HG02610 (cell line): ENCODE results near the gene THSD7B.
"Not testable (repeated sequence)": the region's sequence is repeated elsewhere in the genome, so short reads cannot be mapped to it uniquely, and the experiment has no call there.

Source experiments
- ATAC-seq: cut with Tn5 transposase; IDR thresholded peaks from one replicate; pipeline ENCODE4 v1.9.1; 2021; ENCODE audit warnings: mild to moderate bottlenecking, moderate library complexity; ENCODE audit not compliant: unreplicated experiment

The THSD7B gene

GRCh38 chr2:137508739-137509384, 743.5 kb downstream of the THSD7B start:
- no peak for ATAC-seq

- no peak for ATAC-seq
Observed at GRCh38 chr2:137511526-137511925, 746.2 kb downstream of the THSD7B start.

GRCh38 chr2:137521653-137522619, 756.6 kb downstream of the THSD7B start:
- no peak for ATAC-seq

- no peak for ATAC-seq
Observed at GRCh38 chr2:137522620-137523011, 757.3 kb downstream of the THSD7B start.

- no peak for ATAC-seq
Observed at GRCh38 chr2:137523931-137524330, 758.6 kb downstream of the THSD7B start.

- ATAC-seq: no peak
Observed at GRCh38 chr2:137525132-137525531, 759.8 kb downstream of the THSD7B start.

- peak; percentile 57 for ATAC-seq
Observed at GRCh38 chr2:137525641-137526190, 760.4 kb downstream of the THSD7B start.

- ATAC-seq: peak; percentile 68
Observed at GRCh38 chr2:137535897-137536296, 770.6 kb downstream of the THSD7B start.

- ATAC-seq: no peak
Observed at GRCh38 chr2:137539336-137539735, 774.0 kb downstream of the THSD7B start.

- ATAC-seq: no peak
Observed at GRCh38 chr2:137547842-137548241, 782.5 kb downstream of the THSD7B start.

- no peak for ATAC-seq
Observed at GRCh38 chr2:137566387-137566786, 801.0 kb downstream of the THSD7B start.

GRCh38 chr2:137570484-137570883, 805.1 kb downstream of the THSD7B start:
- ATAC-seq: no peak

GRCh38 chr2:137587834-137588233, 822.5 kb downstream of the THSD7B start:
- not testable (repeated sequence) for ATAC-seq

GRCh38 chr2:137588578-137588977, 823.2 kb downstream of the THSD7B start:
- not testable (repeated sequence) for ATAC-seq

GRCh38 chr2:137590102-137590501, 824.8 kb downstream of the THSD7B start:
- ATAC-seq: no peak

- ATAC-seq: no peak
Observed at GRCh38 chr2:137607722-137608318, 842.5 kb downstream of the THSD7B start.

- no peak for ATAC-seq
Observed at GRCh38 chr2:137638932-137639331, 873.6 kb downstream of the THSD7B start.

- ATAC-seq: no peak
Observed at GRCh38 chr2:137644731-137645130, 879.4 kb downstream of the THSD7B start.

- no peak for ATAC-seq
Observed at GRCh38 chr2:137654046-137654445, 888.7 kb downstream of the THSD7B start.

GRCh38 chr2:137655814-137656213, 890.5 kb downstream of the THSD7B start:
- ATAC-seq: no peak

GRCh38 chr2:137658433-137658832, 893.1 kb downstream of the THSD7B start:
- no peak for ATAC-seq
